Adipocyte (in vitro differentiated cells): ENCODE measurements around the gene CLCNKA.
"Not testable (repeated sequence)": the region's sequence is repeated elsewhere in the genome, so short reads cannot be mapped to it uniquely, and the experiment has no call there.

Experiments used
- DNase-seq: peaks from one replicate; pipeline ENCODE4 v3.0.0-alpha.2; 2015; ENCODE audit warnings: low read depth
- H3K27me3 ChIP-seq: replicated peaks from 2 replicates; pipeline ENCODE4 v1.7.0; 2013; ENCODE audit warnings: mild to moderate bottlenecking, low read length, moderate library complexity; ENCODE audit not compliant: control insufficient read depth, insufficient read depth
- H3K36me3 ChIP-seq: 2 replicates; pipeline ENCODE4 v1.7.0; 2013; ENCODE audit warnings: low read length, mild to moderate bottlenecking, moderate library complexity; ENCODE audit not compliant: control insufficient read depth, insufficient read depth, severe bottlenecking
- H3K4me1 ChIP-seq: 2 replicates; pipeline ENCODE4 v1.7.0; 2013; ENCODE audit warnings: mild to moderate bottlenecking, low read length, moderate library complexity; ENCODE audit not compliant: control insufficient read depth, insufficient read depth
- H3K4me3 ChIP-seq: 2 replicates; pipeline ENCODE4 v1.7.0; 2013; ENCODE audit warnings: mild to moderate bottlenecking, low read length, moderate library complexity
- H3K9ac ChIP-seq: 2 replicates; pipeline ENCODE4 v1.7.0; 2013; ENCODE audit warnings: mild to moderate bottlenecking, low read length, moderate library complexity
- H3K9me3 ChIP-seq: 2 replicates; pipeline ENCODE4 v1.7.0; 2013; ENCODE audit warnings: mild to moderate bottlenecking, low read length, moderate library complexity; ENCODE audit not compliant: control insufficient read depth

CLCNKA gene

GRCh38 chr1:16058394-16059120 is 36.7 kb downstream of the CLCNKA start:
- H3K4me3 ChIP-seq, H3K9ac ChIP-seq, H3K36me3 ChIP-seq, DNase-seq, H3K4me1 ChIP-seq, H3K9me3 ChIP-seq, H3K27me3 ChIP-seq: not testable (repeated sequence)

GRCh38 chr1:16061266-16061665 is 39.4 kb downstream of the CLCNKA start:
- Histone ChIP-seq H3K9me3 (no peaks in the 10 kb centered on the region), H3K9ac (no peak overlapping the region), H3K27me3 (peaks cover 20% of the 10 kb centered on the region), H3K36me3 (no peaks in the 10 kb centered on the region), H3K4me3 (no peak overlapping the region), H3K4me1 (no peaks in the 10 kb centered on the region)
- DNase-seq, result no peak

DNA sequence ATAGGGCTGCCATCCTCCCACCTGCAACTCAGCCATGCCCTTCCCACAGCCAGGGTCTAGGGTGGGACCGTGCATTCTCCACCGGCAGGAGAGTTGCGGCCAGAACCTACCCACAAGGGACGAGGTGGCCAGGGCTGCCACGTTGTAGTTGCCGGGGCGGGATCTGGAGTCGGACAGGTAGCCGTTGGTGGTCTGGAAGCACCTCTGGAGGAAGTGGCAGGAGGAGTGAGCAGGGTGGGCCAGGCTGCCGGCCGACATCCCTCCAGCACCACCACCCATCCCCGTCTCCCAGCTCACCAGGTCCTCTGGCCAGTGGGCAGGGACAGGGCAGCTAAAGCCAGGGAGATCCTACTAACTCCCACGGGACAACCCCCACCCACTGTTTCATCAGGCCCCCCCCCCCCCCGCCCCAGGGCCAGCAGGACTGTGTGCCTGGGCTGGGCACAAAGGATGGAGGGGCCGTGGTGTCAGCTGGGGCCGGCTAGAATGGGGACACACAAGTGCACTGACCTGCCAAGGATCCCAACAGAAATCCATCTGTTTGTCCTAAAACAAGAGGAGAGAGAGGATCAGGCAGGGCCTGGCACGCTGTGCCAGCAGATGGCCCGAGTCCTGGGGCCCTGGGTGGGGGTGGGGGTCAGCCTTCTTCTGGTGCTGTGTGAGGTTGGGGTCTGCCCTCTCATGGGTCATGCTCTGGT is 40.3 kb downstream of the CLCNKA start:
- H3K4me3 ChIP-seq, H3K9me3 ChIP-seq, H3K36me3 ChIP-seq, H3K9ac ChIP-seq, H3K4me1 ChIP-seq, DNase-seq: not testable (repeated sequence)
- peaks cover 20% of the 10 kb centered on the region for H3K27me3 ChIP-seq

DNA sequence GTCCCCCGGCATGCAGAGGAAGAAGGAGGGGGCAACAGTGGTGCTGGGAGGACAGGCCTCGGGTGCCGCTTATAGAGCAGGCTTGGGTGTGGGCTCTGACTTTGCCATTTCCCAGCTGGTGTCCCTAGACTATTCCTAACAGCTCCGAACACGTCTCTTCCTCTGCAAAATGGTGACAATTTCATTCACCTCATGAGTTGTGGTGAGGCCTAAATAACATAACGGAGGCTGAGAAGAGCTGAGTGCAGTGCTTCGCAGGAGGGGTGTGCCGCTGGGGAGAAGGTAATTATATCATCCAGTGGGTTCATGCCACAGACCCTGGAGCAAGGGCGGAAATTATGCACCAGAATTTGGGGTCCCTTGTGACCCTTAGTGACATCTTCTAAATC is 40.8 kb downstream of the CLCNKA start:
- peaks cover 16% of the 10 kb centered on the region for H3K27me3 ChIP-seq
- not testable (repeated sequence) for DNase-seq, H3K9me3 ChIP-seq, H3K4me1 ChIP-seq, H3K4me3 ChIP-seq, H3K36me3 ChIP-seq, H3K9ac ChIP-seq

DNA sequence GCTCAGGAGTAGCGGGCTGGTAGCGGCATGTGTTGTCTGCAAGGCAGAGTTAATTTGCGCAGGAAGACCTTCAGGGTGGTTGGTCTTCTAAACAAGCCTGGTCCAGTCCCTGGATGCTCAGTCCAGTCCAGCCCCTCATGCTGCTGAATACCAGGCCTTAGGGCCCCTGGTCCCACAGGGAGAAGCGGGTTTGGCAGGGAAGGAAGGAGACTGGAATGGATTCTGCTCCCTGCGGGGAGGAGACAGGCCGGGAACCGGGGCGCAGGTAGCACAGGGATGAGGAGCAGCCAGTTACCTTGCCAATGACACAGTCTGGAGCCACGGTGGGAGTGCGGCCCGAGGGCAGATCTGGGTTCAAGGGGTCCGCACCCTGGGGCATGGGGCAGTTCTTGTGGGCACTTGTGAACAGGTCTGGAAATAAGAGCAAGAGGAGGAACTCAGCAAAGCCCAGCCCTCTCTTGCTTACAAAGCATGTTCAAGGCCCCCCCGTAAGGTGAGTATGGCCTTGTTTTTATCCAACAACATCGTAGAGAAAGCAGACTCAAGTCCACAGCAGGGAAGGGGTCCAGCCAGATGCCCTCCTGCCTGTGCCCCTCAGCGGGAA is 41.5 kb downstream of the CLCNKA start:
- Histone ChIP-seq H3K9me3 (no peaks in the 10 kb centered on the region), H3K4me1 (peaks cover 3% of the 10 kb centered on the region), H3K9ac (no peak overlapping the region), H3K36me3 (no peaks in the 10 kb centered on the region), H3K27me3 (peaks cover 16% of the 10 kb centered on the region), H3K4me3 (no peak overlapping the region)
- no peak for DNase-seq

- DNase-seq, result no peak
- Histone ChIP-seq H3K4me1 (peaks cover 5% of the 10 kb centered on the region), H3K36me3 (no peaks in the 10 kb centered on the region), H3K9ac (no peak overlapping the region), H3K4me3 (no peak overlapping the region), H3K9me3 (no peaks in the 10 kb centered on the region), H3K27me3 (peaks cover 16% of the 10 kb centered on the region)
Observed at GRCh38 chr1:16063921-16064320, 42.1 kb downstream of the CLCNKA start.

- Histone ChIP-seq H3K4me1 (peaks cover 5% of the 10 kb centered on the region), H3K9me3 (no peaks in the 10 kb centered on the region), H3K27me3 (peaks cover 16% of the 10 kb centered on the region), H3K4me3 (no peak overlapping the region), H3K9ac (no peak overlapping the region), H3K36me3 (no peaks in the 10 kb centered on the region)
- no peak for DNase-seq
Observed at GRCh38 chr1:16064536-16065268, 42.9 kb downstream of the CLCNKA start.

GRCh38 chr1:16065269-16065576 is 43.4 kb downstream of the CLCNKA start:
- H3K9me3 ChIP-seq, result no peaks in the 10 kb centered on the region
- H3K4me1 ChIP-seq, result peaks cover 5% of the 10 kb centered on the region
- peaks cover 16% of the 10 kb centered on the region for H3K27me3 ChIP-seq
- H3K9ac ChIP-seq, result no peak overlapping the region
- H3K4me3 ChIP-seq, result no peak overlapping the region
- H3K36me3 ChIP-seq, result no peaks in the 10 kb centered on the region
- no peak for DNase-seq

DNA sequence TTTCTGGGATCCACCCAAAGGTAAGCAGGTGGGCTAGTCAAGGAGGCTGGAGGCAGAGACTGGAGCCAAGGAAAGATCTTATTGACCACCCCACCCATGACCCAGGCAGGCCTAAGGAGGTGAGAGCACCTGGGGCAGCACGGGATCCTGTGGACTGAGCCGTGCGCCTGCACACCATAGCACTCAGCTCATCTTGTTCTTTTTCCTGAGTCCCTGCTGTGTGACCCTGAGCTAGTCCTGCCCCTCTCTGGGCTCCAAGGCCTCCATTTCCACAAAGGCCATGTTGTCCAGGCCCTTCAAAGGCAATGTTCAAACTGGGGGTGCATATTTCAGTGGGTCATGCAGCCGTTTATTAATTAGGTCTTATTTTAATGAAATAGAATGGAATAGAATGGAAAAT is 44.4 kb downstream of the CLCNKA start:
- Histone ChIP-seq H3K36me3 (no peaks in the 10 kb centered on the region), H3K4me1 (peaks cover 5% of the 10 kb centered on the region), H3K27me3 (peaks cover 11% of the 10 kb centered on the region), H3K9ac (no peak overlapping the region), H3K9me3 (no peaks in the 10 kb centered on the region), H3K4me3 (no peak overlapping the region)
- DNase-seq, result no peak

DNA sequence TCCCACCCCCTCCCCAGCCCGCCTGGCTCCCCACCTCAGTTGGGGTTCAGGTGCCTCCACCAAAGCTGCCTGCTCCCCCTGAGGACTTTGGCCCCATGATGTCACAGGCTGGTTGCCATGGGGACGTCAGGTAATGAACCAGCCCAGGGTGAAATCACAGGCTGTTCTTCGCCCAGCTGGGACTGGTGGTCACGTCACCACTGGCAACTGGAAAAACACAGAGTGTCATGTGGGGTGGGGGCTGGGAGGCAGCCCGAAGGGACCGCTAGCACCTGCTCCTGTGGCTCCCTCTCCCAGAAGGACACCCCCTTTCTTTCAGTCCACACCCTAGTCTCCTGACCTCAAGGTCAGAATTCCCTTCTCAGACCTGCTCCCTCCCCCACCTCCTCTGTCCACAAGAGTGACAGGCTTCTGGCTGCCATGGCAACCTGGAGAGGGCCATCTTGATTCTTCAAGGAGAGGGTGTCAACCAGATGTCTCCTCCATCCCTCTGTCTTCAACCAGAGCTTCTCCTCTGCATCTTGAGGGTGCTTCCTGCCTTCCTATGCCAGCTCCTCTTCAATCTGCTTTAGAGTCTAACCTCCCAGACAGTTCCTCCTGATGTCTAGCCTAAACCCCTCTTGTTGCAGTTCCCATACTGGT is 45.4 kb downstream of the CLCNKA start:
- Histone ChIP-seq H3K9me3 (no peaks in the 10 kb centered on the region), H3K27me3 (peaks cover 10% of the 10 kb centered on the region), H3K36me3 (no peaks in the 10 kb centered on the region), H3K4me3 (no peak overlapping the region), H3K9ac (no peak overlapping the region), H3K4me1 (peaks cover 5% of the 10 kb centered on the region)
- no peak for DNase-seq

- no peak overlapping the region for H3K9ac ChIP-seq
- no peaks in the 10 kb centered on the region for H3K36me3 ChIP-seq
- H3K9me3 ChIP-seq, result no peaks in the 10 kb centered on the region
- peaks cover 13% of the 10 kb centered on the region for H3K27me3 ChIP-seq
- H3K4me1 ChIP-seq, result peaks cover 5% of the 10 kb centered on the region
- no peak for DNase-seq
- no peak overlapping the region for H3K4me3 ChIP-seq
Observed at GRCh38 chr1:16067933-16068332, 46.1 kb downstream of the CLCNKA start.
